Measurements from ENCODE around the gene DMRTB1.

DMRTB1 gene

GRCh38 chr1:53475664-53476063 is 16.5 kb downstream of the DMRTB1 start:
- DNase-seq (ENCODE audit: extremely low read depth, insufficient read length) = no peak
- Histone ChIP-seq H3K36me3 (ENCODE audit: control insufficient read depth, insufficient read depth, low read length) (no peaks in the 10 kb centered on the region), H3K27me3 (replicated peaks; ENCODE audit: control insufficient read depth, insufficient read depth, low read length) (no peaks in the 10 kb centered on the region; the same call in none of the 2 replicates), H3K4me3 (replicated peaks; ENCODE audit: low read depth, low read length) (no peak overlapping the region)
- TF ChIP-seq, protein P1, sequence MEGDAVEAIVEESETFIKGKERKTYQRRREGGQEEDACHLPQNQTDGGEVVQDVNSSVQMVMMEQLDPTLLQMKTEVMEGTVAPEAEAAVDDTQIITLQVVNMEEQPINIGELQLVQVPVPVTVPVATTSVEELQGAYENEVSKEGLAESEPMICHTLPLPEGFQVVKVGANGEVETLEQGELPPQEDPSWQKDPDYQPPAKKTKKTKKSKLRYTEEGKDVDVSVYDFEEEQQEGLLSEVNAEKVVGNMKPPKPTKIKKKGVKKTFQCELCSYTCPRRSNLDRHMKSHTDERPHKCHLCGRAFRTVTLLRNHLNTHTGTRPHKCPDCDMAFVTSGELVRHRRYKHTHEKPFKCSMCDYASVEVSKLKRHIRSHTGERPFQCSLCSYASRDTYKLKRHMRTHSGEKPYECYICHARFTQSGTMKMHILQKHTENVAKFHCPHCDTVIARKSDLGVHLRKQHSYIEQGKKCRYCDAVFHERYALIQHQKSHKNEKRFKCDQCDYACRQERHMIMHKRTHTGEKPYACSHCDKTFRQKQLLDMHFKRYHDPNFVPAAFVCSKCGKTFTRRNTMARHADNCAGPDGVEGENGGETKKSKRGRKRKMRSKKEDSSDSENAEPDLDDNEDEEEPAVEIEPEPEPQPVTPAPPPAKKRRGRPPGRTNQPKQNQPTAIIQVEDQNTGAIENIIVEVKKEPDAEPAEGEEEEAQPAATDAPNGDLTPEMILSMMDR (IDR thresholded peaks at IDR 0.05; ENCODE audit: insufficient read depth, low read length, poor library complexity, severe bottlenecking) = no peak

GRCh38 chr1:53476579-53476978 is 17.4 kb downstream of the DMRTB1 start:
- no peaks in the 10 kb centered on the region for H3K36me3 ChIP-seq (ENCODE audit: control insufficient read depth, insufficient read depth, low read length)
- H3K27me3 ChIP-seq (replicated peaks; ENCODE audit: control insufficient read depth, insufficient read depth, low read length) = no peaks in the 10 kb centered on the region; the same call in none of the 2 replicates
- TF ChIP-seq, protein P1 (IDR thresholded peaks at IDR 0.05; ENCODE audit: insufficient read depth, low read length, poor library complexity, severe bottlenecking) = no peak
- no peak overlapping the region for H3K4me3 ChIP-seq (replicated peaks; ENCODE audit: low read depth, low read length)
- DNase-seq (ENCODE audit: extremely low read depth, insufficient read length) = no peak

DNA sequence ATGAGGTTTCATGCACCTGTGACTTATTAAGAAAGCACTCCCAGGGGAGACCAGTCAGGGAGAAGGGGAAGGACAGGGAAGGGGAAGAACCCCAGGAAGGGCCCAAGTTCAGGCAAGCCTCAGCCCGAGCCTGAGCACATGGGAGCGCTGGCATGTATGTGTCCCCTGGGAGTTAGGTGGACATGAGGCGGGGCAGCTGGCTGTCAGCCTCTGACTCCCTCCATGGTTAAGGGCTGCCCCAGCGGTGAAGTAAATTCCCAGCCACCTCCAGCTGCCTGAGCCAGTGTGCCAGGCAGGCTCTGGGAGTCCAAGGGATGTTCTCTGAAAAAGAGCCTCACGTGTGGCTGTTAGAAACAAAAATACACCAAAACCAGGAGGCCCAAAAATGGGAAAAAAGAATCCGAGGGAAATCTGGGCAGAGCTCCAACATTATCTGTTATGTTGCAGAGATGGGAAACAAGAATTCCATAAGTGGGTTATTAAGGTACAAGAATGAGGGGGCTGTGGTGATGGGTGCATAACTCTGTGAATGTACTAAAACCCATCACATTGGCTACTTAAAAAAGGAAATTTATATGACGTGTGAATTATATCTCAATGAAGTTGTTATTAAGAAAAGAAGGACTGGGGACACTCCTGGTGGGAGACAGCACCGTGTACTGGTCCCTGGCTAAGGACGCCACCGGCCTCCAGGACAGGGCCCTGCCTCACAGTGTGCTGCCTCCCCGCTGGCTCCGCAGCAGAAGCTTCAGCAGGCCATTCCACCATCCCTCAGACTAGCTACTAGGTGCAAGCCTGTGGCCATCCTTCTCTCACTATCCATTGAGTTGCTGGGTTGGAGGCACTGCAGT is 18.7 kb downstream of the DMRTB1 start:
- TF ChIP-seq, protein P1 (IDR thresholded peaks at IDR 0.05; ENCODE audit: insufficient read depth, low read length, poor library complexity, severe bottlenecking) = no peak
- no peaks in the 10 kb centered on the region for H3K36me3 ChIP-seq (ENCODE audit: control insufficient read depth, insufficient read depth, low read length)
- H3K27me3 ChIP-seq (replicated peaks; ENCODE audit: control insufficient read depth, insufficient read depth, low read length) = no peaks in the 10 kb centered on the region; the same call in none of the 2 replicates
- DNase-seq (ENCODE audit: extremely low read depth, insufficient read length) = no peak
- H3K4me3 ChIP-seq (replicated peaks; ENCODE audit: low read depth, low read length) = no peak overlapping the region

GRCh38 chr1:53478502-53478818 is 19.3 kb downstream of the DMRTB1 start:
- Histone ChIP-seq H3K4me3 (replicated peaks; ENCODE audit: low read depth, low read length) (no peak overlapping the region), H3K36me3 (ENCODE audit: control insufficient read depth, insufficient read depth, low read length) (no peaks in the 10 kb centered on the region), H3K27me3 (replicated peaks; ENCODE audit: control insufficient read depth, insufficient read depth, low read length) (no peaks in the 10 kb centered on the region; the same call in none of the 2 replicates)
- TF ChIP-seq, protein P1 (IDR thresholded peaks at IDR 0.05; ENCODE audit: insufficient read depth, low read length, poor library complexity, severe bottlenecking) = no peak
- no peak for DNase-seq (ENCODE audit: extremely low read depth, insufficient read length)

DNA sequence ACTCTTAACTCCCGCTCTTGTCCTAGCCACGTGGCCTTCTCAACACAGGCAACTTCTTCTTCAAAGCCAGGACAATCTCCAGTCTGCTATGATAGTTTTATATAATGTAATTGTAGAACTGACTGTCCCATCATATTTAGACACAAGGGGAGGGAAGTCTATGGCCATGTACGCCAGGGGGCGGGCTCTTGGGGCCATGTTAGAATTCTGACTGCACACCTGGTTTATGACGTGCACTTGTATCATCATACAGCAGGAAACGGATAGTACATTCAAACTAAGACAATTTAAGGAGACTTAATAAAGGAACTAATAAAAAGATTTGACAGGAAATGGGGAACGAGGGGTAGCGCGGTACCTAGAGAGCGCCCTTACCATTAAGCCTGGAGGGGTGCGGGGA is 21.5 kb downstream of the DMRTB1 start:
- no peaks in the 10 kb centered on the region; the same call in 1 of the 2 replicates for H3K27me3 ChIP-seq (replicated peaks; ENCODE audit: control insufficient read depth, insufficient read depth, low read length)
- TF ChIP-seq, protein P1 (IDR thresholded peaks at IDR 0.05; ENCODE audit: insufficient read depth, low read length, poor library complexity, severe bottlenecking) = peak; percentile 5

More for the DNA sequence above, 21.5 kb downstream of the DMRTB1 start:
- H3K4me3 ChIP-seq (replicated peaks; ENCODE audit: low read depth, low read length) = no peak overlapping the region
- H3K36me3 ChIP-seq (ENCODE audit: control insufficient read depth, insufficient read depth, low read length) = no peaks in the 10 kb centered on the region
- DNase-seq (ENCODE audit: extremely low read depth, insufficient read length) = no peak
